ENCODE data around the gene TUBE1.
"Not testable (repeated sequence)": the region's sequence is repeated elsewhere in the genome, so short reads cannot be mapped to it uniquely, and the experiment has no call there.

The TUBE1 gene

GRCh38 chr6:112061605-112062004 lies 25.7 kb downstream of the TUBE1 start:
- no peak for DNase-seq

GRCh38 chr6:112058243-112059032 lies 28.8 kb downstream of the TUBE1 start:
- DNase-seq: no peak

DNA sequence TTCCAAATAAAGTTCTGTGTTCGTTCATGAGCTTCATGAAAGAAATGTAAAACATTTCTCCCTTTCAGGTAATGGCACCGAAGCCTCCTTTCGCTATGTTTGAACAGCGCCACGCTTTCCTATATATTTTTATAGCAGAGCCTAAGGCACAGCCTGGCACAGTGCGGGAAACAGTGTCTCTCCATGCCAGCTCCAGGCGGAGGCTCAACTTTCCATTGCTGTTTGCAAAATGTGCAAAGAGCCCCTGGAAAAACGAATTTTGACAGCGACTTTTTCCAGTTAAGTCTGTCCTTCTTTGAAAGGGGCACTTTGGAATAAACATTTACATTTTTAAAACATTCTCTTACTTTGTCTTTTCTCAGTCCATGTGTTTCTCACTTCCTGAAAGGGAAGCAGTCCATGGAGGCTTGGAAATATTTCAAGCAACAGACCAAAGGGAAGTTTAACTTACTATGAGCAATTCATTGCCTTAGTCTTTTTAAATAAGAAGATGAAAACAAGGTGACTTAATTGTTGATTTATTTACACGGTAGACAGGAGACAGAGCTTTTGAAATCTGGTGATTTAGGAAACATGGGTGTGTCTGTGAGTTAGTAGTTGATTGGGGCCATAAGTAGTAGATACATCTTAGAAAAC lies 32.6 kb downstream of the TUBE1 start:
- no peak for DNase-seq

- no peak for DNase-seq
Observed at GRCh38 chr6:112054001-112054400, 33.3 kb downstream of the TUBE1 start, which contains the start of gene CCN6. Gene CCN6, plus strand, starts transcription at chr6:112054104. Its CDS starts 254 bp downstream, at chr6:112054358.

GRCh38 chr6:112051251-112051740 lies 36.0 kb downstream of the TUBE1 start:
- DNase-seq: not testable (repeated sequence)

DNA sequence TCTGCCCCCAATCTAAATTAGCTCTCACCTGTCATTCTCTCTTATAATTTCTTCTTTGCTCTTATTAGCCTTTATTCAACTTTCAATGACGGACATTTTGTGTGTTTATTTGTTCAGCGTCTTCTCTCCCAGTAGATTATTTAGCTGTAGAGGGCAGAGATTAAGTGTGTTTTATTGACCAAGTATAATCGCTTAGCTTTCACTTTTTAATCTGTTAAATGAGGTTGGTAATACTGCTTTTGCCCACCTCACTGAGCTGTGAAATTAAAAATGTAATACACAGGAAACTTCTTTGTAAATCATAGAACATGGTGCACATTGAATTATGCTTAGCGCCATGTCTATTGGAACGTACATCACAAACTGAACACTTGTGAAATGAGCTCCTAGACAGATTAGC lies 36.9 kb downstream of the TUBE1 start:
- no peak for DNase-seq

DNA sequence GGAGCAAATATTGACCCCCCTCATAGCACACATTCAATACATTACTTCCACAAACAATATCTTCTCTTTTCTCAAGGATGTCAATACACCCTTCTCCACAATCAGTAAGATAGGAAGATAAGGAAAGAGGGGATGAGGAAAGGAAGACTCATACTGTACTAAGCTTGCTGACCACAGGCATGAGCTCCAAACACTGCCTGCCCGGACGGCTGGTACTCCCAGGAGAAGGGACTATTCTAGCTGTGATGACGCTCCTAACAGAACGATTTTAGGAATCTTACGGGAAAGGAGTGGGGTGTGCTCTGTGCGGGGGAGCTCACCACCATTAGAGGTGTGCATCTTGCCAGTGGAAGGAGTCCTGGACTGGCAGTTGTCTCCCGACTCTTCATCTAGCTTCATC lies 37.3 kb downstream of the TUBE1 start:
- DNase-seq: no peak

- DNase-seq: no peak
Observed at GRCh38 chr6:112049026-112049799, 38.1 kb downstream of the TUBE1 start.

- not testable (repeated sequence) for DNase-seq
Observed at GRCh38 chr6:112047523-112047922, 39.8 kb downstream of the TUBE1 start.

GRCh38 chr6:112044856-112045255 lies 42.4 kb downstream of the TUBE1 start:
- DNase-seq: no peak

DNA sequence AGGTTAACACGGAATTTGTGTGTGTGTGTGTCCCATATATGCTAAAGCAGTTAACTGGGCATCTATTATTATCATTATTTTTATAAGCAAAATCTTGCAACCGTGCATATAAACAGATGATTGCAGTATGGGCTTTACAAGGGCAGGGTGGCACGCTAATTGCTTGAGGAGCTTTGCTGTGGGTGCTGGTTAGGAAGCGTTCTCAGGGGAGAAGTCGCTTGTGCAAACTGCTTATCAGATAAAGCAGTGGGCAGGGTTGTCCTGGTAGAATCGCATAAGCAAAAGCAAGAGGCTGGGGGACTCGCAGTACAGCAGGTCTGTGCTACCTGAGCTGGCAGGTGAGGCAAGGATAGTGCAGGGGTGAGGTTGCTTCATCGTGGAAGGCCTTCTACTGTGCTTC lies 43.1 kb downstream of the TUBE1 start:
- DNase-seq: no peak

DNA sequence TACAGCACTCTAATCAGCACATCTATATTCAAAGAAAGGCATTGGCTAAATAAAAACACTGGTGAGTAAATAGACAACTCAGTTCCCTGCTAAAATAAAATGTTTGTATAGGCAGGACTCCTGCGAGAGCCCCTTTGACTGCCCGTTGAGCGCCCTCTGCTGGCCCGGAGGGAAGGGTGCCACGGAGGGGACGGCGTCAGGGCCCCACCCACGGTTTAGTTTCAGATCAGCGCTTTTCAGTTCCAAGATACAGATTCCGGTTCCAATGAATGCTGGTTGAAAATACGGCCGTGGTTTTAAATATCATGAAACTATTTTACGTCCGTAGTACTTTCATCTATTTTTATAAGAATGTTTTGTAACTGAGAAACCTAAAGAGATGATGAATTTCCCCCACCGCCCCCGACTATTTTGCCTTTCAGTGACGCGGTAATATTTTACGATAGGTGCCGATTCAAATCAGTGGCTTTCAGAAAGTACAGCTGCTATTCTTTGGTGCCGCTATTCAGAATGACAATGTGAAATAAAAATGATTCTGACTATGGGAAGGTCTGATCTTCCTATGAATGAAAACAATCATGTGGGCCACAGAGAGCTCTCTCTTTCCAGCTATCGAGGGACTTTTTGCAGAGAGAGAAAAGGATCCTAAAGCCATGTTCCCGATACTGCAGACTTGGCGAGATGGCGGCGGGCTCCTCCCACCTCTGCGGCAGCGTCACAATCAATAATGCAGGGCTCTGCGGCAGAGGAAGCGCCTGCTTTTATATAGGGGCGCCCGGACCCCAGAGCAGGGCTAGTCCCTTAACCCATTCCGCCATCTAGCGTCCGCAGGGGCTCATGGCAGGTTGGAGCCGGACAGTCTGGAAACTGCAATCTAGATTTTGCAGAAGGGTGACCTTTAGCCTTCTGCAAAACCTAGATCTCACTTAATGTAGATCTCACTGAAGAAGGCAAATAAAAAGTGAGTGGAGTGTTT lies 44.0 kb downstream of the TUBE1 start:
- peak; percentile 85 for DNase-seq

- DNase-seq: no peak
Observed at GRCh38 chr6:112041535-112041934, 45.7 kb downstream of the TUBE1 start.

- no peak for DNase-seq
Observed at GRCh38 chr6:112040956-112041355, 46.3 kb downstream of the TUBE1 start.

DNA sequence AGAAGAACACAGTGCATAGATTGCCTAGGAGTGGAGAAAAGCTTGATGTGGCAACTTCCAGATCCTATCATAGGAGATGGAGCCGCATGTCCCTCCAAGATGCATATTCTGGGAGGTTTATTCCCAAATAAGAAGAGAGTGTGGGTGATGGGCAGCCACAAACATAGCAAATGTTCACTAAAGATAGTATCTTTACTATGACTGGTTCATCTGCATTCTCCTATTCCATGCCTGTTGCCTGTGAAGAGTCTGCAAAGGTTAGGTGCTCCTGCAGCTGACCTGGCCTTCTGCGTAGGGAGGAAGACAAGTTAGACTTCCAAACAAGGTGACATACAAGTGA lies 47.9 kb downstream of the TUBE1 start:
- DNase-seq: no peak

- DNase-seq: no peak
Observed at GRCh38 chr6:112038756-112039430, 48.4 kb downstream of the TUBE1 start.

DNA sequence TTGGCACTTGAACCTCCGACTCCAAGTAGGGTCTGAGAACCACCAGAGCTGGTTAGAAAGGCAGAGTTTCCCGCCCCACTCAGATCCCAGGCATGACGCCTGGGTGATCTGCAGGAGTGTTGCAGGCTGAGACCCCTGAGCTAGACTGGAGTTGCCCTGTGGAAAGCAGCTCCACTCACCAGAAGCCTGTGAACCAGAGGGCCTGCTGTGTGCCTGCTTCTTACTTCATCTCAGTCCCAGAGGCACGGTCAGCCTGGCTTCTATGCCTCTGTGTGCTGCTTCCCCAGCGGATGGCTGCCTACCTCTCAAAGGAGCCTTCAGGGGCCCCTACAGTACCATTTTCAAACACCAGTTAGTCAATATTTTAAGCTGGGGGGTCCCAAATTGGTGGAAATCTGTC lies 49.0 kb downstream of the TUBE1 start:
- no peak for DNase-seq

DNA sequence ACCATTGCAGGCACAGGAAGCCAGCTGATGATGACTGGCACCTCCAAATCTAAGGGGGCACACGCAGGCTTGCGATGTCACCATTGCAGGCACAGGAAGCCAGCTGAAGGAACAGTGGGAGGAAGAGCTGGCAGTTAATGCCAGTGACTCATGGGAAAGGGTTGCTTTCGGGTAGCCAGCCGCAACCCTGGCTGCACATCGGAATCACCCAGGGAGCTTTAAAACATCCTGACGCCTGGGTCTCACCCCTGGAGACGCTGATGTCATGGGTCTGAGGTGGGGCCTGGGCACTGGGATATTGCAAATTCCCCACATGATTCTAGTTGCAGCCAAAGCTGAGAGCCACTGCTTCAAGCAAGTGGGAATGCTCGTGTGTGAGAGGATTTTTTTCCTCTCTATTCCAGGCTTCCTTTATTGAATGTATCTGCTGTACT lies 49.5 kb downstream of the TUBE1 start:
- no peak for DNase-seq

- no peak for DNase-seq
Observed at GRCh38 chr6:112036088-112036637, 51.1 kb downstream of the TUBE1 start.

DNA sequence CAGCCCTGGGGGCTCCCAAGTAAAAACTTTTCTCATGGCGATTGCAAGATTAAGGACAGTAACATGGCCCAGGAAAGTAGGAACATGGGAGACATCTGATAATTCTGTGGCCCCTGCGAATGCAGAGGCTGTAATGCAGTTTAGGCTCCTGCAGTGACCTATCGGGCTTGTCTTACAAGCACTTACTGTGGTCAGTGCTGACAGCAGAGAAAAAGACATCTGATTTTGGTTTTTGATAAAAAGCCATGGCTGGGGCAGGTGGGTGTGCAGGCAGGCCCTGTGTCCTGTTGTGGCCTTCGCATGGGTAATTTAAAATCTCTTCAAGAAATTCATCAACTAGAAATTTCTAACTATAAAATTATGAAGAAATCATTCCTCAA lies 52.7 kb downstream of the TUBE1 start:
- no peak for DNase-seq

Measured in NCI-H1694 treated with DMSO at 0.1 percent for 48 hours (cell line).